Uterus (tissue), 2 donors: ENCODE data around the gene RNF26.

Experiments used
- POLR2A ChIP-seq, 2 donors: fragments of 450-650 bp; IDR thresholded peaks; one replicate each; pipeline ENCODE4 v1.6.1; 2016; ENCODE audit warnings: antibody characterized with exemption in 2 of 2, mild to moderate bottlenecking in 1 of 2, moderate library complexity in 1 of 2
- TF ChIP-seq, protein P1 (sequence below), 4 experiments: fragments of 200-600 bp in 2 of 4; fragments of 450-650 bp in 2 of 4; sonication (generic) in 2 of 4; IDR thresholded peaks; one replicate each; pipeline ENCODE4 v1.5.1; 2016 to 2019; ENCODE audit warnings: antibody characterized with exemption in 4 of 4, mild to moderate bottlenecking in 2 of 4, moderate library complexity in 1 of 4

DNA sequence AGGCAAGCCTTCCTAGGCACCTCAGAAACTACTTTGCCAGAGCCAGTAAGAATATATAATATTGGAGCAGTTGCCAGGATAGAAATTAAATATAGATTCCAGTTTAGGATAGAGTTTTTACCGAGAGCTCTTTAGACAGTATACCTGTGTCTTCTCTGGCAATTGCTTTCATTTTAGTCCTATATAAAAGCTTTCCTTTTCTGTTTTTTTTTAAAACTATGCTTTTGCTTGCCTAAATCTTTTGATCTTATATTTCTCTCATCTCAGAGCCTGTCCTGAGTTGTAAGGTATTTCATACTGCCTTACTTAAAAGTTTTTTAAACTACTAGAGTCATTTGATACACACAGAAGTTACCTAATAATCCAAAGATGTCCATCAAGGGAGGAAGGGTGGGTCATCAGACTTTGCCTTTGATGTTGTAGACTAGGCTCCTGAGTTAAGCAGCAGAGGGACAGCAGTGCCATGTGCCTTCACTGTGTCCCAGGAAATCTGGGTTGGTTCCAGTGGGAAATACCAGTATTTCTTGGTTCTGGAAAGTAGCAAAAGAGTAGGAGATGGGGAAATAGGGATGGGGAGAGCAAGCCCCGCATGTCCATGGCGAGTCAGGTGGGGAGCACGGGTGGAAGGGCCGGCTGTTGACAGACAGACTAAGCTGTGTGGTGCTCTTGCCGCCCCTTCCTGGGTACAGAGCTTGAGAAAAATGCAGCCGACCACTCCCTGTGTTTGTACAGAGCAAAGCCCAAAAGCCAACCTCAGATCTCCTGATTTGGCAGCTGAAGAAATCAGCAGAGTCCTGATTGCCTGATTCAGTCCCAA, 28.6 kb upstream of the RNF26 start:
- TF ChIP-seq, protein P1, sequence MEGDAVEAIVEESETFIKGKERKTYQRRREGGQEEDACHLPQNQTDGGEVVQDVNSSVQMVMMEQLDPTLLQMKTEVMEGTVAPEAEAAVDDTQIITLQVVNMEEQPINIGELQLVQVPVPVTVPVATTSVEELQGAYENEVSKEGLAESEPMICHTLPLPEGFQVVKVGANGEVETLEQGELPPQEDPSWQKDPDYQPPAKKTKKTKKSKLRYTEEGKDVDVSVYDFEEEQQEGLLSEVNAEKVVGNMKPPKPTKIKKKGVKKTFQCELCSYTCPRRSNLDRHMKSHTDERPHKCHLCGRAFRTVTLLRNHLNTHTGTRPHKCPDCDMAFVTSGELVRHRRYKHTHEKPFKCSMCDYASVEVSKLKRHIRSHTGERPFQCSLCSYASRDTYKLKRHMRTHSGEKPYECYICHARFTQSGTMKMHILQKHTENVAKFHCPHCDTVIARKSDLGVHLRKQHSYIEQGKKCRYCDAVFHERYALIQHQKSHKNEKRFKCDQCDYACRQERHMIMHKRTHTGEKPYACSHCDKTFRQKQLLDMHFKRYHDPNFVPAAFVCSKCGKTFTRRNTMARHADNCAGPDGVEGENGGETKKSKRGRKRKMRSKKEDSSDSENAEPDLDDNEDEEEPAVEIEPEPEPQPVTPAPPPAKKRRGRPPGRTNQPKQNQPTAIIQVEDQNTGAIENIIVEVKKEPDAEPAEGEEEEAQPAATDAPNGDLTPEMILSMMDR (IDR thresholded peaks at IDR 0.05): no peak
- TF ChIP-seq POLR2A (IDR thresholded peaks at IDR 0.05): no peak
